ENCODE results near the gene GFOD1. TPM values are rescaled to one million over a fixed set of nuclear protein-coding genes. Genes with fewer than 3 reads are reported as not detected.
"Not testable (repeated sequence)": the region's sequence is repeated elsewhere in the genome, so short reads cannot be mapped to it uniquely, and the experiment has no call there.

GFOD1 gene
- total RNA-seq, 4 donors from 2014 or later, result 18.3 to 49.1 (median 29.0) TPM

DNA sequence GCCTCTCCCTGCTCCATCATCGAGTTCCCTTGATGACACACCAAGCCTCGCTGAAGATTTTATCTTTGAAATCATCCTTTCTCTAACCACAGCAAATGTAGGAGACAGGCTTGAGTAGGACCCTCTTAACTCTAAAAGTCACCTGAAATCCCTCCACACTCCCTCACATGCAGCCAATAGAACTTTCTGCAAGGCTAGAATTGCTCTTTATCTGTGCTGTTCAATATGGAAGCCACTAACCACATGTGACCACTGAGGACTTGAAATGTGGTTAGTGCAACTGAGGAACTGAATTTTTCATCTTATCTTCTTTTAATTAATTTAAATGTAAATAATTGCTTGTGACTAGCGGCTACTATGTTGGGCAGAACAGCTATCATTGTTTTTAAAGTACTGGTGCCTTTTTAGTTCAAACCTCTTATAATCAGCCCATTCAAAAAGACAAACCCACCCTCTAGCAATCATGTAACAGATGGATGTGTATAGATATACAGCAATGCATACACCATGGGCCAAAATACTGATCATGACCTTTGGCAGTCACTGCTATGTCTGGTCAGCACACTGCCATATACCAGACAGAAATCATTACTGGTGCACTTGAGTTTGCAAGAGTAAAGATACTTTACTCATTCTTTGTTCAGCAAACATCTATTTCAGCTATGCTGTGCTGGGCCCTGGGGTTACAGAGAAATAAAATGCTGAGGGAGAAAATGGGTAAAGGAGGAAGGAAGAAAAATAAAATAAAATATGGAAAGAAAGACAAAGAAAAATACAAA is 50.0 kb downstream of the GFOD1 start:
- WGBS, 2 donors (ENCODE audit: low coverage in 1 of 2), result 95 to 97% methylated on average over 3 of the region's 3 CpGs

DNA sequence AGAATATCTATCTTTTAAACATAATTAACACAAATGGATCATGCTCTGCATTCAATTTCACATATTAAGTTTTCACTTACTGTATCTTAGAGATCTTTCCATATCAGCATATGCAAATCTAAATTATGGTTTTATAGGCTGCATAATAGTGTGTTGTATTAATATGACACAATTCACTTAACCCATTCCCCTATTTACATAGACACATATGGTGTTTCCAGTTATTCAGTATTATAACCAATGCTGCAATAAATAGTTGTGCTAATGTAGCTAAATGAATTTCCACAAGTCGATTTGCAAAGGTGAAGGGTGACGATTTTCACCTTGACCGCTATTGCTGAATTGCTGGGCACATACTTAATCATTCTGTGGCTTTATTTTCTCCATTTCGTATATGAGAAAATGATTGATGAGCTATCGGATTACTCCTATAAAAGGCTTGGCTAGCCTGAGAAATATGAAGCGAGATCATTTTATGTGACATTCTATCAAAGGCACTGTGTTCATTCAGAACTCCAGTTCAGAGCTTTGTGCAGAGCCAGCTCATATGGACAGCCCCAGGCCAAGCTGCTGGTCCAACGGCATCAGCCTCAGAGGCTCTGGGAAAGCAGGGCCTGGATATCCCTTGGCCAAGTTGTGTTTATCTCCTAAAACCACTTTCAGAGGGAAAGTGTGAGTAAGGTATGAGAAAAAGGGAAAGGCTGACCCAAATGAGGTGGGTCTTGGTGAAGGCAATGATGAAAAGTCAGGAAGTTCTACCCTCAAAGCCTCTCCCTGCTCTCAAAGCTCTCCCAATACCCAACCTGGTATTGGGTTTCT is 50.8 kb downstream of the GFOD1 start:
- TF ChIP-seq POLR2AphosphoS5 (IDR thresholded peaks at IDR 0.05) (no peak), POLR2A (IDR thresholded peaks at IDR 0.05) (no peak), EP300 (IDR thresholded peaks at IDR 0.05) (no peak)
- TF ChIP-seq, protein P1, sequence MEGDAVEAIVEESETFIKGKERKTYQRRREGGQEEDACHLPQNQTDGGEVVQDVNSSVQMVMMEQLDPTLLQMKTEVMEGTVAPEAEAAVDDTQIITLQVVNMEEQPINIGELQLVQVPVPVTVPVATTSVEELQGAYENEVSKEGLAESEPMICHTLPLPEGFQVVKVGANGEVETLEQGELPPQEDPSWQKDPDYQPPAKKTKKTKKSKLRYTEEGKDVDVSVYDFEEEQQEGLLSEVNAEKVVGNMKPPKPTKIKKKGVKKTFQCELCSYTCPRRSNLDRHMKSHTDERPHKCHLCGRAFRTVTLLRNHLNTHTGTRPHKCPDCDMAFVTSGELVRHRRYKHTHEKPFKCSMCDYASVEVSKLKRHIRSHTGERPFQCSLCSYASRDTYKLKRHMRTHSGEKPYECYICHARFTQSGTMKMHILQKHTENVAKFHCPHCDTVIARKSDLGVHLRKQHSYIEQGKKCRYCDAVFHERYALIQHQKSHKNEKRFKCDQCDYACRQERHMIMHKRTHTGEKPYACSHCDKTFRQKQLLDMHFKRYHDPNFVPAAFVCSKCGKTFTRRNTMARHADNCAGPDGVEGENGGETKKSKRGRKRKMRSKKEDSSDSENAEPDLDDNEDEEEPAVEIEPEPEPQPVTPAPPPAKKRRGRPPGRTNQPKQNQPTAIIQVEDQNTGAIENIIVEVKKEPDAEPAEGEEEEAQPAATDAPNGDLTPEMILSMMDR (IDR thresholded peaks at IDR 0.05), result no peak
- 70 to 76% methylated on average over 6 to 7 of the region's 7 CpGs for WGBS, 2 donors (ENCODE audit: low coverage in 1 of 2)
- no peak for ATAC-seq
- Histone ChIP-seq H3K36me3 (no peaks in the 10 kb centered on the region), H3K27me3 (no peaks in the 10 kb centered on the region), H3K9me3 (no peaks in the 10 kb centered on the region), H3K4me1 (peaks cover 3 to 24% (median 8%) of the 10 kb centered on the region in 3 donors), H3K27ac (no peak overlapping the region), H3K4me3 (no peak overlapping the region)

More for the DNA sequence above, 50.0 kb downstream of the GFOD1 start:
- Histone ChIP-seq H3K36me3 (no peaks in the 10 kb centered on the region), H3K27me3 (no peaks in the 10 kb centered on the region), H3K4me1 (peaks cover 3 to 24% (median 8%) of the 10 kb centered on the region in 3 donors), H3K4me3 (no peak overlapping the region), H3K9me3 (no peaks in the 10 kb centered on the region), H3K27ac (no peak overlapping the region)
- TF ChIP-seq POLR2A (IDR thresholded peaks at IDR 0.05) (no peak), POLR2AphosphoS5 (IDR thresholded peaks at IDR 0.05) (no peak), EP300 (IDR thresholded peaks at IDR 0.05) (no peak)
- TF ChIP-seq, protein P1 (IDR thresholded peaks at IDR 0.05), result no peak
- ATAC-seq, result no peak

DNA sequence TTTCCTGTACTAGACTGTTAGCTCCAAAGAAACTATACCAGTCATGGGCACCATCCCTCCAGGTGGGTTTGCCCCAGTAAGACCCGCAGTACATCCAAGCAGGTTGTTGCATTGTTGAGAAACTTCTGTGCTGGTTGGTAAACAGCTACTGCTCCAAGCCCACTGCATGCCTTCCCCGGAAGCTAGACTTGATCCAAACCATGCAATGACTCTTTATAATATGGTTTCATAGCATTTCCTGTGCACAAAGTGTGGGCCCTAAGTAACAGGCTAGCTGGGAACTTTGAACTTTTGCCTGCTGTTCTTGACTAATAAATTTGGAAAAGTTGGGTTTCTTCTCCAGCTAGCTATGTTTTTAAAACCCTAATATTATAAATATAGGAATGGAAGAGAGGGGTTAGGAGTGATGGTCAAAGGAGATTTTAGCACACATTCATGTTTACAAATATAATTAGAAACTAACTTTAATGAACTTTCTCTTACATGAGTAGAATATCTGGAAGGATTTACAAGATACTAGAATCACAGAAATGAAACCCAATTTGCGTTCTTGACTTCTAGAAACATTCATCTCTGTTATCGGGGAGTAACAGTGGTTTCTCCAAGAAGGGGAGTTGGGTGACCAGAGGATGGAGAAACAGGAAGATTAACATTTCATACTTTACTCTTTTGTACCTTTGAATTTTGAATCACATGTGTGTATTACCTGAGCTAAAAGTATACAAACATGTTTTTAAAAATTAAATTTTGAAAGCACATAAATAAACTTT is 51.7 kb downstream of the GFOD1 start:
- Histone ChIP-seq H3K36me3 (no peaks in the 10 kb centered on the region), H3K4me3 (no peak overlapping the region), H3K4me1 (peaks cover 0 to 14% (median 3%) of the 10 kb centered on the region in 3 donors), H3K9me3 (no peaks in the 10 kb centered on the region), H3K27ac (no peak overlapping the region), H3K27me3 (no peaks in the 10 kb centered on the region)
- TF ChIP-seq EP300 (IDR thresholded peaks at IDR 0.05), result no peak
- no peak for TF ChIP-seq POLR2AphosphoS5 (IDR thresholded peaks at IDR 0.05)
- TF ChIP-seq POLR2A (IDR thresholded peaks at IDR 0.05), result no peak
- TF ChIP-seq, protein P1 (IDR thresholded peaks at IDR 0.05), result no peak
- no peak for ATAC-seq
- 55 to 69% methylated on average over 3 of the region's 4 CpGs for WGBS, 2 donors (ENCODE audit: low coverage in 1 of 2)

DNA sequence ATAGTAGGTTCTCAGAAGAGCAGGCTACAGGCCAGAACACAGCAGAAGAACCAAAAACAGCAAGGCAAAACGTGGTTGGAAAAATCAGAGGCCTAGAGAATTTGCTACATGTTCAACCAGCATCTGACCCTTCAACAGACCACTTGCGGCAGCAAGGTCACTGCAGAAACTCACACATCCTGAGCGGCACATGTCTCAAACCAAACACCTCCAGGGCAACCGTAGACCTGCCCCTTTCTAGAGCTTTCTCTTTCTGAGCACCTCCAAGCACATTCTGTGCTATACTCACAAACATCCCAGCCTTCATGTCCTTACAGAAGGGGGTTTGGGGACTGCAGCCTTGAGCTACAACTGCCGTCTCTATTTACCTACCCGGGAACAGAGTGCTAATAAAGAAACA is 52.6 kb downstream of the GFOD1 start:
- WGBS, 2 donors (ENCODE audit: low coverage in 1 of 2), result 94 to 97% methylated on average over 4 of the region's 6 CpGs
- no peaks in the 10 kb centered on the region for H3K27me3 ChIP-seq
- no peak overlapping the region for H3K27ac ChIP-seq
- no peak overlapping the region for H3K4me3 ChIP-seq
- peaks cover 0 to 5% (median 0%) of the 10 kb centered on the region in 3 donors for H3K4me1 ChIP-seq
- ATAC-seq, result no peak
- H3K9me3 ChIP-seq, result no peaks in the 10 kb centered on the region
- H3K36me3 ChIP-seq, result no peaks in the 10 kb centered on the region
- no peak for TF ChIP-seq EP300 (IDR thresholded peaks at IDR 0.05)
- TF ChIP-seq POLR2A (IDR thresholded peaks at IDR 0.05), result no peak
- TF ChIP-seq POLR2AphosphoS5 (IDR thresholded peaks at IDR 0.05), result no peak
- TF ChIP-seq, protein P1 (IDR thresholded peaks at IDR 0.05), result no peak

DNA sequence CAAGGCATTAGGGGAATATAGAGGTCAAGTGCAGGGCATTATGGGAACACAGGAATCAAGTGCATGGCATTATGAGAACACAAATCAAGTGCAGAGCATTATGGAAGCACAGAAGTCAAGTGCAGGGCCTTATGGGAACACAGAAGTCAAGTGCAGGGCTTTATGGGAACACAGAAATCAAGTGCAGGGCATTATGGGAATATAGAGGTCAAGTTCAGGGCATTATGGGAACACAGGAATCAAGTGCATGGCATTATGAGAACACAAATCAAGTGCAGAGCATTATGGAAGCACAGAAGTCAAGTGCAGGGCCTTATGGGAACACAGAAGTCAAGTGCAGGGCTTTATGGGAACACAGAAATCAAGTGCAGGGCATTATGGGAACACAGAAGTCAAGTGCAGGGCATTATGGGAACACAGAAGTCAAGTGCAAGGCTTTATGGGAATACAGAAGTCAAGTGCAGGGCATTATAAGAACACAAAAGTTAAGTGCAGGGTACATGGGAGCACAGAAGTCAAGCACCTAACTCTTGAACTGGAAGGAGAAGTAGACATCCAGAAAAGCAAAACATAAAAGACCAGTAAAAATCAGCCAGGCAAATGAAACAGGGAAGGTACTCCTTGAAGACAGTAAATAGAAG is 53.1 kb downstream of the GFOD1 start:
- not testable (repeated sequence) for H3K4me1 ChIP-seq, H3K27me3 ChIP-seq, H3K36me3 ChIP-seq, ATAC-seq, H3K9me3 ChIP-seq, H3K27ac ChIP-seq, H3K4me3 ChIP-seq

Data from gastroesophageal sphincter (tissue), 4 donors.